ENCODE data around the gene UNK.

The UNK gene

DNA sequence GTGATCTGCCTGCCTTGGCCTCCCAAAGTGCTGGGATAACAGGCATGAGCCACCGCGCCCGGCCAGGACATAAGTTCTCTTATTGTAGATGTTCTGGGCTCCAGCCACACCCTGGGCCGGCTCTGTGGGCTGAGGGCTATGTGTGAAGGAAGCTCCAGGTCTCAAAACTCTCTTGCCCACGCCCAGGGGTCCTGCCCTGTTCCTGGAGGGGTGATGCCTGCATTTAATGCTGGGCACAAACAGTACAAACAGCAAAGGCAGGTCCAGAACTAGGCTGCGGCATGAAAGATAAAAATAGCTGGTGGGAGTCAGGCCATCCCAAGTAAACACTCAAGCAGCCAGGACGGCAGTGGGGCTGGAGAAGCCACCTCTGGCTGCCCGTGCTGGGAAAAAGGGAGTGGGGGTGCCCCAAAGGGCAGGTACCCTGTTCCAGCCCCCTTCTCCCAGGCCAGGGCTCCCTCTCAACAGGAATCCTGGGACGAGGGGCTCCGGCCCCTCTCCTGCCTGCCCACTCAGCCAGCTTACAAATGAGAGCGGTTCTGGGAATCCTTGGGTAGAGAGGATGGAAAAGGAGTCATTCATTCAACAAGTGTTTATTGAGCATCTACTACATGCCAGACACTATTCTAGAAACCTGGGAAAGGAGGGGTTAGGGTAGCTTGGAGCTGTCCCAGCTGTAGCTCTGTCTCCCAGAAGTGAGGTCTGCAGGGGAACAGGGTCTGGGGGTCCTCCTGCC lies 89.1 kb downstream of the UNK start:
- ChIA-PET POLR2A (interaction anchor here (0.7 to 1.7 kb wide), 3 partner anchors 13 to 23 kb away, joined by 4 to 6 read pairs (median 5); partner anchors contain the start of genes TRIM65 and WBP2), CTCF (interaction anchor here (1.3 to 3.9 kb wide), 2 partner anchors 13 to 28 kb away, joined by 5 to 33 read pairs; no protein-coding TSS in a partner anchor)
- TF ChIP-seq ELF4 (IDR thresholded peaks at IDR 0.05), result no peak
- no peak for DNase-seq (ENCODE audit: extremely low spot score)

DNA sequence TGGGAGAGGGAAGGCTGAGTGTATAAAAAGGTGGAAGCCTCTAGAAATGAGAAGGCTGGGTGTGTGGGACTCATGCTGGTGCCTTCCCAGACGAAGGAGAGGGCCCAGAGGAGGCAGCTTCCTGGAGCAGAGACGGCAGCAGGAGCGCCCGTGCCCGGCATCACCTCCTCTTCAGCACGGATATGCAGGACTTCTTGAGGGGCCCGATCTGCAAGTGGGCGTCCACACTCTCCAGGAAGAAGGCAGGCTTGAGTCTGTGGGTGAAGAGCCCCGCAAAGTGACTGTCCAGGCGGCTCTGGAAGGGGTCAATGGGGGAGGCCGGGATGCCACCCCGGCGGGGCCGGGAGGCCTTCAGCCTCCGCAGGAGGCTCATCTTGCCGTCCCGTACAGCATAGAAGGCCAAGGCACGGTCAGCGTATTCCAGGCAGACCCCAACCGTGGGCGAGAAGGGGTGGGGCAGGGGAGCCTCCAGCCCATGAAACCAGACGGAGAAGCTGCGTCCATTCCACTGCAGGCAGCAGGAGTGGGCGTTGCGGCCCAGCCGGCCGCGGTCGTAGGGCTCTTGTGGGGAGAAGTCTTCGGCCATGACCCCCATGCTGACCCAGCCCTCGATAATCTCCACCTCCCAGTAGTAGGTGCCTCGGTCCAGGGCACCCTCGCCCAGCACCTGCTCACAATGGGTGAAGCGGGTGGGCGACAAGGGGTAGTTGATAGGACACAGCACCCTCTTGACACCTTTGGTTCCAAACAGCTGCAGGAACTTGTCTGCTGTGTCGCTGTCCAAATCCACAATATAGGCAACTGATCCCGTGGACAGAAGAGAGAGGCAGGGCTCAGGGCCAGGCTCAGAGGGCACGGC lies 89.9 kb downstream of the UNK start:
- no peak for DNase-seq (ENCODE audit: extremely low spot score)
- ChIA-PET POLR2A (interaction anchor here (0.7 to 4.4 kb wide), 4 partner anchors 10 to 22 kb away, joined by 3 to 26 read pairs (median 4); partner anchors contain the start of genes TRIM65 and WBP2), CTCF (interaction anchor here (1.7 to 3.9 kb wide), 2 partner anchors 13 to 14 kb away, joined by 6 to 33 read pairs; no protein-coding TSS in a partner anchor)
- TF ChIP-seq ELF4 (IDR thresholded peaks at IDR 0.05) (no peak), SP1 (IDR thresholded peaks at IDR 0.05) (no peak), CTBP1 (IDR thresholded peaks at IDR 0.05; ENCODE audit: borderline replicate concordance) (no peak), SUZ12 (IDR thresholded peaks at IDR 0.05) (no peak), TARDBP (IDR thresholded peaks at IDR 0.05) (no peak), FOXK2 (IDR thresholded peaks at IDR 0.05) (no peak), L3MBTL2 (conservative IDR thresholded peaks at IDR 0.05) (no peak), FOXM1 (IDR thresholded peaks at IDR 0.05; ENCODE audit: borderline replicate concordance) (no peak), ZNF384 (IDR thresholded peaks at IDR 0.05) (no peak), ARNT (IDR thresholded peaks at IDR 0.05) (no peak), HDGF (IDR thresholded peaks at IDR 0.05; ENCODE audit: borderline replicate concordance) (no peak), BHLHE40 (IDR thresholded peaks at IDR 0.05; ENCODE audit: borderline replicate concordance) (no peak)
- TF ChIP-seq, protein P1, sequence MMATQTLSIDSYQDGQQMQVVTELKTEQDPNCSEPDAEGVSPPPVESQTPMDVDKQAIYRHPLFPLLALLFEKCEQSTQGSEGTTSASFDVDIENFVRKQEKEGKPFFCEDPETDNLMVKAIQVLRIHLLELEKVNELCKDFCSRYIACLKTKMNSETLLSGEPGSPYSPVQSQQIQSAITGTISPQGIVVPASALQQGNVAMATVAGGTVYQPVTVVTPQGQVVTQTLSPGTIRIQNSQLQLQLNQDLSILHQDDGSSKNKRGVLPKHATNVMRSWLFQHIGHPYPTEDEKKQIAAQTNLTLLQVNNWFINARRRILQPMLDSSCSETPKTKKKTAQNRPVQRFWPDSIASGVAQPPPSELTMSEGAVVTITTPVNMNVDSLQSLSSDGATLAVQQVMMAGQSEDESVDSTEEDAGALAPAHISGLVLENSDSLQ (IDR thresholded peaks at IDR 0.05), result no peak

Measured in HEK293T (cell line).